Fibroblast of villous mesenchyme (primary cell): Measurements from ENCODE around the gene CABP1. TPM values are rescaled to one million over a fixed set of nuclear protein-coding genes. Genes with fewer than 3 reads are reported as not detected.

Experiments
- DNase-seq: peaks from one replicate; pipeline ENCODE4 v3.0.0-alpha.2; 2010; ENCODE audit warnings: low read depth
- H3K4me3 ChIP-seq: 2 replicates; pipeline ENCODE4 v1.5.1; 2011; ENCODE audit warnings: low read depth, mild to moderate bottlenecking, low read length
- CTCF ChIP-seq: IDR thresholded peaks from 2 replicates; pipeline ENCODE4 v1.5.1; 2012; ENCODE audit warnings: low read depth, mild to moderate bottlenecking, low read length; ENCODE audit not compliant: insufficient read depth
- total RNA-seq: library from RNA; depleted of rRNA; stranded (reverse); fragments of >200 nt; gene quantifications from 2 replicates; pipeline ENCODE4 v1.2.3, GENCODE V29; 2012

Gene CABP1
- total RNA-seq, 1 donor: not detected

GRCh38 chr12:120642826-120643225, 2.4 kb downstream of the CABP1 start:
- no peak for DNase-seq
- H3K4me3 ChIP-seq: no peak overlapping the region
- no peak for TF ChIP-seq CTCF

GRCh38 chr12:120643574-120643973, 3.1 kb downstream of the CABP1 start:
- H3K4me3 ChIP-seq: no peak overlapping the region
- no peak for TF ChIP-seq CTCF
- no peak for DNase-seq

- no peak for DNase-seq
- TF ChIP-seq CTCF: no peak
- H3K4me3 ChIP-seq: no peak overlapping the region
Measured at GRCh38 chr12:120646044-120646443, 5.6 kb downstream of the CABP1 start.

- TF ChIP-seq CTCF: no peak
- no peak overlapping the region for H3K4me3 ChIP-seq
- DNase-seq: no peak
Measured at GRCh38 chr12:120647375-120647755, 6.9 kb downstream of the CABP1 start.

GRCh38 chr12:120649442-120650232, 9.2 kb downstream of the CABP1 start:
- no peak overlapping the region for H3K4me3 ChIP-seq

GRCh38 chr12:120650233-120650690, 9.8 kb downstream of the CABP1 start:
- H3K4me3 ChIP-seq: no peak overlapping the region
- no peak for TF ChIP-seq CTCF
- DNase-seq: no peak

More at GRCh38 chr12:120649442-120650232, 9.2 kb downstream of the CABP1 start:
- TF ChIP-seq CTCF: no peak
- DNase-seq: no peak
